SJSA1 (cell line): ENCODE measurements around the gene TOP3A. TPM values are rescaled to one million over a fixed set of nuclear protein-coding genes. Genes with fewer than 3 reads are reported as not detected.

Experiments
- DNase-seq, 2 experiments: peaks; one replicate each; pipeline ENCODE4 v3.0.0-alpha.2; 2015 to 2020; ENCODE audit warnings: low spot score in 2 of 2, low read depth in 1 of 2
- H3K27ac ChIP-seq: fragments of 250-450 bp; sonication (Bioruptor Pico); 2 replicates; pipeline ENCODE4 v1.5.1; 2020; ENCODE audit warnings: mild to moderate bottlenecking, moderate library complexity
- H3K27me3 ChIP-seq: fragments of 250-450 bp; sonication (Bioruptor Pico); replicated peaks from 2 replicates; pipeline ENCODE4 v1.5.1; 2020; ENCODE audit warnings: mild to moderate bottlenecking, moderate library complexity
- H3K36me3 ChIP-seq: fragments of 250-450 bp; sonication (Bioruptor Pico); 2 replicates; pipeline ENCODE4 v1.5.1; 2020; ENCODE audit warnings: mild to moderate bottlenecking
- H3K4me1 ChIP-seq: fragments of 250-450 bp; sonication (Bioruptor Pico); replicated peaks from 2 replicates; pipeline ENCODE4 v1.6.1; 2021; ENCODE audit warnings: mild to moderate bottlenecking
- H3K4me3 ChIP-seq: fragments of 250-450 bp; sonication (Bioruptor Pico); 2 replicates; pipeline ENCODE4 v1.5.1; 2020; ENCODE audit warnings: mild to moderate bottlenecking
- H3K9me3 ChIP-seq: fragments of 250-450 bp; sonication (Bioruptor Pico); replicated peaks from 2 replicates; pipeline ENCODE4 v1.5.1; 2020; ENCODE audit warnings: mild to moderate bottlenecking
- total RNA-seq: library from RNA; depleted of rRNA; stranded (reverse); fragments of >200 nt; shearing (Covaris generic); gene quantifications from 2 replicates; pipeline ENCODE4 v1.2.3, GENCODE V29; 2014

The TOP3A gene
- total RNA-seq, 1 experiment from 2014 or later, result 38.4 TPM

GRCh38 chr17:18251204-18251603 is 63.6 kb downstream of the TOP3A start:
- peaks cover 96% of the 10 kb centered on the region for H3K36me3 ChIP-seq
- DNase-seq, result no peak

GRCh38 chr17:18250708-18251107 is 64.1 kb downstream of the TOP3A start:
- Histone ChIP-seq H3K9me3 (no peaks in the 10 kb centered on the region), H3K4me1 (no peaks in the 10 kb centered on the region), H3K27ac (no peak overlapping the region), H3K27me3 (no peaks in the 10 kb centered on the region), H3K4me3 (no peak overlapping the region), H3K36me3 (peaks cover 96% of the 10 kb centered on the region)
- DNase-seq, result no peak

More at GRCh38 chr17:18251204-18251603, 63.6 kb downstream of the TOP3A start:
- Histone ChIP-seq H3K4me3 (no peak overlapping the region), H3K27ac (no peak overlapping the region), H3K27me3 (no peaks in the 10 kb centered on the region), H3K9me3 (no peaks in the 10 kb centered on the region), H3K4me1 (no peaks in the 10 kb centered on the region)

- H3K4me1 ChIP-seq, result no peaks in the 10 kb centered on the region
These were observed 64.5 kb downstream of the TOP3A start for GRCh38 chr17:18250259-18250658.

GRCh38 chr17:18248811-18249210 is 66.0 kb downstream of the TOP3A start:
- Histone ChIP-seq H3K27me3 (no peaks in the 10 kb centered on the region), H3K27ac (no peak overlapping the region), H3K4me3 (no peak overlapping the region), H3K4me1 (no peaks in the 10 kb centered on the region), H3K9me3 (no peaks in the 10 kb centered on the region), H3K36me3 (peaks cover 89% of the 10 kb centered on the region)
- no peak for DNase-seq

More at GRCh38 chr17:18250259-18250658, 64.5 kb downstream of the TOP3A start:
- Histone ChIP-seq H3K27ac (no peak overlapping the region), H3K9me3 (no peaks in the 10 kb centered on the region), H3K27me3 (no peaks in the 10 kb centered on the region), H3K4me3 (no peak overlapping the region), H3K36me3 (peaks cover 96% of the 10 kb centered on the region)
- DNase-seq, result no peak

GRCh38 chr17:18248300-18248731 is 66.5 kb downstream of the TOP3A start:
- H3K4me3 ChIP-seq, result no peak overlapping the region
- H3K9me3 ChIP-seq, result no peaks in the 10 kb centered on the region
- peak; percentile 45 to 66 for DNase-seq

GRCh38 chr17:18247613-18248001 is 67.2 kb downstream of the TOP3A start:
- Histone ChIP-seq H3K9me3 (no peaks in the 10 kb centered on the region), H3K4me3 (no peak overlapping the region), H3K27ac (no peak overlapping the region), H3K36me3 (peaks cover 86% of the 10 kb centered on the region), H3K27me3 (no peaks in the 10 kb centered on the region), H3K4me1 (no peaks in the 10 kb centered on the region)
- DNase-seq, result no peak

More at GRCh38 chr17:18248300-18248731, 66.5 kb downstream of the TOP3A start:
- Histone ChIP-seq H3K4me1 (no peaks in the 10 kb centered on the region), H3K27ac (no peak overlapping the region), H3K36me3 (peaks cover 89% of the 10 kb centered on the region), H3K27me3 (no peaks in the 10 kb centered on the region)

GRCh38 chr17:18246880-18247612 is 67.7 kb downstream of the TOP3A start:
- DNase-seq, result peak in 1 of 2 experiments; percentile 59
- Histone ChIP-seq H3K9me3 (no peaks in the 10 kb centered on the region), H3K4me3 (no peak overlapping the region), H3K27ac (no peak overlapping the region), H3K4me1 (no peaks in the 10 kb centered on the region), H3K36me3 (peaks cover 85% of the 10 kb centered on the region), H3K27me3 (no peaks in the 10 kb centered on the region)

GRCh38 chr17:18246109-18246725 is 68.6 kb downstream of the TOP3A start:
- Histone ChIP-seq H3K4me3 (no peak overlapping the region), H3K27me3 (no peaks in the 10 kb centered on the region), H3K36me3 (peaks cover 78% of the 10 kb centered on the region), H3K9me3 (no peaks in the 10 kb centered on the region), H3K27ac (no peak overlapping the region), H3K4me1 (no peaks in the 10 kb centered on the region)
- no peak for DNase-seq

- Histone ChIP-seq H3K27me3 (no peaks in the 10 kb centered on the region), H3K27ac (no peak overlapping the region), H3K36me3 (peaks cover 72% of the 10 kb centered on the region), H3K9me3 (no peaks in the 10 kb centered on the region), H3K4me3 (no peak overlapping the region), H3K4me1 (no peaks in the 10 kb centered on the region)
- DNase-seq, result no peak
These were observed 69.6 kb downstream of the TOP3A start for GRCh38 chr17:18245038-18245776.

- H3K27ac ChIP-seq, result no peak overlapping the region
- H3K9me3 ChIP-seq, result no peaks in the 10 kb centered on the region
- no peaks in the 10 kb centered on the region for H3K27me3 ChIP-seq
- no peak overlapping the region for H3K4me3 ChIP-seq
- no peak for DNase-seq
- H3K4me1 ChIP-seq, result peaks cover under 1% of the 10 kb centered on the region; the same call in 1 of the 2 replicates
- H3K36me3 ChIP-seq, result peaks cover 55% of the 10 kb centered on the region
These were observed 73.4 kb downstream of the TOP3A start for GRCh38 chr17:18241229-18241871.

- H3K36me3 ChIP-seq, result peaks cover 55% of the 10 kb centered on the region
- no peaks in the 10 kb centered on the region for H3K9me3 ChIP-seq
- H3K27ac ChIP-seq, result no peak overlapping the region
- peaks cover 9% of the 10 kb centered on the region for H3K4me1 ChIP-seq
- H3K4me3 ChIP-seq, result no peak overlapping the region
- no peaks in the 10 kb centered on the region for H3K27me3 ChIP-seq
- DNase-seq, result no peak
These were observed 74.3 kb downstream of the TOP3A start for GRCh38 chr17:18240449-18240848.

GRCh38 chr17:18238299-18238698 is 76.5 kb downstream of the TOP3A start:
- H3K36me3 ChIP-seq, result peaks cover 59% of the 10 kb centered on the region
- no peak for DNase-seq

GRCh38 chr17:18237461-18237860 is 77.3 kb downstream of the TOP3A start:
- H3K4me3 ChIP-seq, result no peak overlapping the region
- DNase-seq, result no peak
- no peaks in the 10 kb centered on the region for H3K27me3 ChIP-seq
- H3K27ac ChIP-seq, result no peak overlapping the region
- peaks cover 53% of the 10 kb centered on the region for H3K36me3 ChIP-seq
- peaks cover 15% of the 10 kb centered on the region for H3K4me1 ChIP-seq
- no peaks in the 10 kb centered on the region for H3K9me3 ChIP-seq

More at GRCh38 chr17:18238299-18238698, 76.5 kb downstream of the TOP3A start:
- peaks cover 15% of the 10 kb centered on the region for H3K4me1 ChIP-seq
- H3K27ac ChIP-seq, result no peak overlapping the region
- no peaks in the 10 kb centered on the region for H3K9me3 ChIP-seq
- no peak overlapping the region for H3K4me3 ChIP-seq
- H3K27me3 ChIP-seq, result no peaks in the 10 kb centered on the region
